Endothelial cell of hepatic sinusoid (primary cell): ENCODE results near the gene GTPBP3.

ENCODE experiments used
- in situ Hi-C: cut with HindIII; loops from 2 replicates; pipeline ENCODE4 v1.10.0; 2017; ENCODE audit warnings: low sequenced_read_pairs

The GTPBP3 gene

GRCh38 chr19:17307876-17308377 is 29.4 kb upstream of the GTPBP3 start:
- in situ Hi-C loops, result loop anchor here (10.0 to 25.0 kb wide), 3 partner anchors 63 to 254 kb away; partner anchors contain the start of genes COLGALT1 and NR2F6

GRCh38 chr19:17309198-17309964 is 28.0 kb upstream of the GTPBP3 start, which contains the start of gene DDA1:
Gene DDA1 (plus strand): TSS chr19:17309563. CDS start chr19:17309655, 92 bp downstream.
- in situ Hi-C loops, result loop anchor here (10.0 to 25.0 kb wide), 3 partner anchors 65 to 253 kb away; partner anchors contain the start of genes COLGALT1 and NR2F6

GRCh38 chr19:17309965-17310461 is 27.3 kb upstream of the GTPBP3 start:
- in situ Hi-C loops, result loop anchor here (10.0 to 25.0 kb wide), 3 partner anchors 65 to 252 kb away; partner anchors contain the start of genes COLGALT1 and NR2F6

- in situ Hi-C loops, result loop anchor here (25.0 kb wide), 2 partner anchors 149 to 251 kb away; partner anchors contain the start of gene COLGALT1
Measured at GRCh38 chr19:17311455-17312188, 25.7 kb upstream of the GTPBP3 start.

- in situ Hi-C loops, result loop anchor here (25.0 kb wide), 2 partner anchors 150 to 250 kb away; partner anchors contain the start of gene COLGALT1
Measured at GRCh38 chr19:17312189-17313113, 24.9 kb upstream of the GTPBP3 start.

DNA sequence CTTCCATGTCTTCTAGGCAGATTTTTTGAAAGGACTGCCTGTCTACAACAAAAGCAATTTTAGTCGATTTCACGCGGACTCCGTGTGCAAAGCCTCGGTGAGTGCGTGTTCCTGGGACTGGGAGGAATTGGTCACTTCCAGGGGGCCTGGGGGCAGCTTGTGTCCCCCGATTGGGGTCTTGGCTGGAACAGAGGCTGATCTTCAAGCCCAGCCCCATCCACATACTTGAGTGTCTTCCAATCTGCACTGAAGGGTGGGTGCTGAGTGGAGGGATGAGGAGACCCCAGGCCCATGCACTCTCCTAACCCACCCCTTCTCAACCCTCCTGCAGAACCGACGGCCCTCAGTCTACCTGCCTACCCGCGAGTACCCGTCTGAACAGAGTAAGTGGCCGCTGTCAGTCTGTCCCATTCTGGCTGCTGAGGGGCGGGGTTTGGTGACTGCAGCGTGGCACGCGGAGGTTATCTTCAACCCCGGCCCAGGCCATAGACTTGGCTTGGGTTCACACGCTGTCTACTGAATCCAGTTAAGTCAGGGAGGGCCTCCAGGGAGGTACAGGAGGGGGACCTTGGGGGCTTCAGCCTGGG is 23.3 kb upstream of the GTPBP3 start:
- in situ Hi-C loops, result loop anchor here (25.0 kb wide), 2 partner anchors 152 to 248 kb away; partner anchors contain the start of gene COLGALT1

GRCh38 chr19:17318966-17319365 is 18.4 kb upstream of the GTPBP3 start:
- in situ Hi-C loops, result loop anchor here (25.0 kb wide), 2 partner anchors 157 to 243 kb away; partner anchors contain the start of gene COLGALT1

GRCh38 chr19:17319473-17320238 is 17.7 kb upstream of the GTPBP3 start:
- in situ Hi-C loops, result loop anchor here (25.0 kb wide), 2 partner anchors 157 to 243 kb away; partner anchors contain the start of gene COLGALT1

DNA sequence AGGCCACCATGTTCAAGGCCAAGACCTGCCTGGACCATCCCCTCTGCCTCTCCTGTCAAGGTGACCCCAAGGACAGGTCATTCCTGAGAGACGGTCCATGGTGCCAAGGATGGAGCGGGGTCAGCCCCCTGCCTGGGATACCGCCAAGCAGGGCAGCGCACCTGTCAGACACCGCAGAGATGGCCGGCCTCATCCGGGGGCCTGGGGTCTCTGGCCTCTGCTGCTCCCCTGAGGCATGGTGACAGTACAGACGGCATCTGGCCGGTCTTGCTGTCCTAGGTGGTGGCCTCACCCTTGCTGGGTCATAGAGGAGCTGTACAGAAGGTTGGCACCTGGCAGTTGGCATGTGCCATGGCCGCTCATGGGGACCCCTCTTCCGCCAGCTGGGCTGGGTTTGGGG is 16.9 kb upstream of the GTPBP3 start:
- in situ Hi-C loops, result loop anchor here (25.0 kb wide), 2 partner anchors 158 to 242 kb away; partner anchors contain the start of gene COLGALT1

- in situ Hi-C loops, result loop anchor here (25.0 kb wide), 2 partner anchors 160 to 240 kb away; partner anchors contain the start of gene COLGALT1
Measured at GRCh38 chr19:17321655-17322489, 15.5 kb upstream of the GTPBP3 start.

DNA sequence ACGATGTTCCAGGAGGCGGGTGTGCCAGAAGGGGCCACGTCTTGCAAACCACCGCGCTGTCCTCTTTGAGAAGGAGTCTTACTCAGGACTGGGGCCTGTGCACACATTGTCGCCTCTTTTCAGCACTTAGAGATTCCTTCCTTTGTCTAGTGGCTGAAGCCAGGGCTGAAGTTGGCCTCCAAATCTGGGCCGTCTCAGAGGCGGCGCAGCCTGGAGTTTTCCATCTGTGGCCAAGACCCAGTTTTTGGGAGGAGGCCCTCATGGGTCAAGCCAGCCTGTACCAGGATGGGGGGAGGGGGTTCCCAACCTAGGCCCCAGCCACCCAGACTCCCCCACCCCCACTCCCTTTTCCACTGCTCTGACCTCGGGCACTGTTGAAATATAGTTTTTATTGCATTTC is 14.5 kb upstream of the GTPBP3 start:
- in situ Hi-C loops, result loop anchor here (25.0 kb wide), 2 partner anchors 161 to 239 kb away; partner anchors contain the start of gene COLGALT1

DNA sequence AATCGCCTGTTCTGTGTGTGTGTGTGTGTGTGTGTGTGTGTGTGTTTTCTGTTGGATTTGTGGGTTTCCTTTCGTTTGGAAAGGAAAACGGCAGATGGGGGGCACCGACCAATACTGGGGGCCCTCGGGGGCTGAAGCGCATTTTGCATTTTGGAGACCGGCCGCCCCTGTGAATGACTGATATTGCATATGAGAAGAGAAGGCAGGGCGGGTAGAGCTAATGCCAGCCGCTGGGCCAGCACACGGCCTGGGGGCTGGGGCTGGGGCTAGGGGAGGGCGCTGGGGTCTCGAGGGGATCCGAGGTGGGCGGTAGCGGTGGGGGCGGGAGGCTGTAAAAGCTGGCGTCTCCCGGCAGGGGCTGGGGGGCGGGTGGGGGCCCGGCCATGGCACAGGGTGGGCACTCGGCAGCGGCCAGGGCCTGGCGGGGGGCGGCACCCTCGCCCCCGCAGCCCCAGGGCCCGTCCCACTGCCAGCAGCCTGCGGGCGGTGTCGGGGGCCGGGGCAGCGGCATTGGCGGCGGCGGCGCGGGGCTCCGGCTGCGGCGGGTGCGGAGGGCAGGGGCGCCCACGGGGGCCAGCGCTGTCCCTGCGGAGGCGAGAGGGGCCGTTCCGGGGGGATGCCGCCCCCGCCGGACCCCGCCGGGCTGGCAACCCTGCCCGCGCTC is 13.9 kb upstream of the GTPBP3 start:
- in situ Hi-C loops, result loop anchor here (25.0 kb wide), 2 partner anchors 161 to 239 kb away; partner anchors contain the start of gene COLGALT1

DNA sequence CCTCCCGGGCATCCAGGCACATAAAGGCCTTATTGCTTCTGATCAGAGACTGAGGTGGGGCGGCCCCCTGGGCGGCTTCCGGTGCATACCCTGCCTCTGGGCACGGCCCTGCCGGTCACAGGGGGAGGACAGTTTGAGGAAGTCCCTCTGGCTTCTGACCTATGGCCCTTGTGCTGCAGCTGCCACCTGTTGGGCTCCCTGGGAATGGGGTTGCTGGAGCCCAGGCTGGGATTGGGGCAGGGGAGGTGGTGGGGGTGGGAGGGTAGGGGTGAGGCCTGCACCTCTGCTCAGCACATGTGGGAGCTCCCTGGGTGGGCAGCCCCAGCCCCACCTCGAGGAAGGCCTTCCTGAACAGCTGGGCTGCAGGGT is 13.4 kb upstream of the GTPBP3 start:
- in situ Hi-C loops, result loop anchor here (25.0 kb wide), 2 partner anchors 162 to 238 kb away; partner anchors contain the start of gene COLGALT1

DNA sequence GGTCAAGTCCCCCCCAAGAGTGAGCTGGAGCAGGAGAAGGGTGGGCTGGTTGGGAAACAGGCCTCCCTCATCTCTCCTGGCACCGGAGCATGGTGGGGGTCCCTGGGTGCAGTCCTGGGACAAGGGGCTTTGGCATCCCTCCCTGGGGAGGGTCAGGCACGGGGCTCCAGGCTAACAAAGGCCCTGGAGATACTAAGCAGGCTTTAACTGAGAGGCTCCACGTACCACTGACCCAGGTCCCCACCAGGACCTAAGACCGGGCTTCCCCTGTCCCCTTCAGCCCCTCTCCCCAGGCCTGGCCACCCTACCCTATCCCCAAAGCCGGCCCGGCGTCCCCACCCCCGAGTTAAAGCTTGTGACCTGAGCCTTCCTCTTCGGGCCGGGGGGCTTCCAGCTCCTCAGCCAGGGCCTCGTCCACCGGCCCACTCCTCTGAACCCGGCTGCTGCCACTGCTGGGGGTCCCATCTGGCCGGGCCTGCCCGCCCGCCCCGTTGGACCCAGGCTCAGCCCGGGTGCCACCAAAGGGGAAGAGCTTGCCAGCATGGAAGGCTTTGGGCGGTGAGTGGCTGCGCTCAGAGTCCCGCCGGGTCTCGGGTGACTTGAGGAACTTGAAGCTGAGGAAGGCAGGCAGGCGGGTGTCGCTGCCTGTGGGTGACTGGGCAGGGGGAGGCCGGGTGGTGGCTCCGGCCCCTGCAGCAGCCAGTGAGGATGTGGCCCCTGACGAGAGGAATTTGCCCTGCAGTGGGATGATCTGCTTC is 12.8 kb upstream of the GTPBP3 start:
- in situ Hi-C loops, result loop anchor here (25.0 kb wide), 2 partner anchors 162 to 238 kb away; partner anchors contain the start of gene COLGALT1

- in situ Hi-C loops, result no loop called here
Measured at GRCh38 chr19:17325133-17325532, 12.2 kb upstream of the GTPBP3 start.
